Measurements from ENCODE around the gene MAEA.

The MAEA gene

GRCh38 chr4:1383728-1384591, 94.3 kb downstream of the MAEA start:
- no peak for DNase-seq

GRCh38 chr4:1384675-1385372, 95.1 kb downstream of the MAEA start:
- DNase-seq, result no peak

DNA sequence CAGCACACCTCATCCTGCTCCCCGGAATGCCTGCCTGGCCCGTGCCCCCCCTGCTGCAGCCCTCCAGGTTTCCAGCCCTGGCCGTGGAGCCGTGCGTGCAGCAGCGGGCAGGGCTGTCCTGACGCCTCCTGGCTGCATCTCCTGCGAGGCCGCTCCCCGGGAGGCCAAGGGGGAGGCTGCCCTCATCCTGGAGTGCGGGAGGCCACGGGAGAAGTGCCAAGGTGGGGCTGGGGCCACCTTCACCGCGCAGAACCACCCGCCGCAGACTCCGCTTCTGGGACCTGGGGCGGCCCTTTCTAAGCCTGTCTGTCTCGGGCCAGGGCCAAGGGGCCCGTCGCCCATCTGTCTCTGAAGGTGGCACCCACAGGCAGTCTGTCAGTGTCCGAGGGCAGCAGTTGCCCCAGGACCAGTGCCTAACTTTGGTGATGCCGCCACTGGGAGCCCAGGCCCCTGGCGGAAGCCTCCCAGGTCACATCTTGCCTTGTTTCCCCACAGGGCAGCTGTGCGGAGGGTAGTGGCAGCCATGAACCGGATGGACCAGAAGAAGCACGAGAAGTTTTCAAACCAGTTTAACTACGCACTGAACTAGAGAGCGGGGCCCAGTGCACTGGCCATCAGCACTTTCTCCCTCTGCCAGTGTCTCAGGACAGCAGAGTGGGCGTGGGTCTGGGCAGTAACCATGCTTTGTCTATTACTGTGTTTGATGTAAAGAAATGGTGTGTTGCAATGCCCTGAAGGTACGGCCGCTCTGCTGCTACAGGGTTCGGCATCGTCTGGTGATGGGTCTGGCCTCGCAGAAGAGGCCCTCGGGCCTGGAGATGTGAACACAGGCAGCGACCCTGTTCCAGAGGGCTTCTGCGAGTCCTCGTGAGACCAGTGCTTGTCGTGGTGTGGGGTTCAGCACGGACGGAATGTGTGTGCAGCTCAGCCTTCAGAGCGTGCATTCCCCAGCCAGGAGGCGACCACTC, 96.0 kb downstream of the MAEA start:
- no peak for DNase-seq
